ENCODE results near the gene RERE. TPM values are rescaled to one million over a fixed set of nuclear protein-coding genes. Genes with fewer than 3 reads are reported as not detected.

RERE gene
- total RNA-seq, 1 donor from 2014 or later: 115 TPM

GRCh38 chr1:8767006-8767405 is 50.4 kb downstream of the RERE start:
- ATAC-seq (no peak), DNase-seq (no peak)
- intact Hi-C loops (cut with micrococcal nuclease): no loop called here

GRCh38 chr1:8765198-8765597 is 52.2 kb downstream of the RERE start:
- ATAC-seq (no peak), DNase-seq (no peak)
- intact Hi-C loops (cut with micrococcal nuclease): no loop called here

GRCh38 chr1:8764293-8764937 is 53.0 kb downstream of the RERE start:
- ATAC-seq (no peak), DNase-seq (no peak)
- intact Hi-C loops (cut with micrococcal nuclease): no loop called here

- intact Hi-C loops (cut with micrococcal nuclease): no loop called here
- DNase-seq (no peak), ATAC-seq (peak; percentile 63)
These were observed 53.6 kb downstream of the RERE start for GRCh38 chr1:8763888-8764287.

GRCh38 chr1:8754993-8755392 is 62.4 kb downstream of the RERE start:
- intact Hi-C loops (cut with micrococcal nuclease): no loop called here
- DNase-seq (no peak), ATAC-seq (peak; percentile 44)

- intact Hi-C loops (cut with micrococcal nuclease): no loop called here
- DNase-seq (no peak), ATAC-seq (no peak)
These were observed 63.2 kb downstream of the RERE start for GRCh38 chr1:8754247-8754650.

GRCh38 chr1:8753736-8754135 is 63.7 kb downstream of the RERE start:
- intact Hi-C loops (cut with micrococcal nuclease): no loop called here
- ATAC-seq: no peak
- DNase-seq: no peak

- no peak for DNase-seq
- intact Hi-C loops (cut with micrococcal nuclease): no loop called here
- no peak for ATAC-seq
These were observed 64.3 kb downstream of the RERE start for GRCh38 chr1:8752921-8753713.

- intact Hi-C loops (cut with micrococcal nuclease): no loop called here
- DNase-seq (no peak), ATAC-seq (no peak)
These were observed 65.0 kb downstream of the RERE start for GRCh38 chr1:8752411-8752810.

- intact Hi-C loops (cut with micrococcal nuclease): no loop called here
- DNase-seq (no peak), ATAC-seq (no peak)
These were observed 65.5 kb downstream of the RERE start for GRCh38 chr1:8751984-8752383.

- DNase-seq (no peak), ATAC-seq (no peak)
- intact Hi-C loops (cut with micrococcal nuclease): no loop called here
These were observed 69.3 kb downstream of the RERE start for GRCh38 chr1:8747879-8748825.

GRCh38 chr1:8746554-8746953 is 70.9 kb downstream of the RERE start:
- no peak for DNase-seq
- intact Hi-C loops (cut with micrococcal nuclease): no loop called here
- ATAC-seq: no peak

- ATAC-seq (no peak), DNase-seq (no peak)
- intact Hi-C loops (cut with micrococcal nuclease): no loop called here
These were observed 71.6 kb downstream of the RERE start for GRCh38 chr1:8745749-8746390.

- intact Hi-C loops (cut with micrococcal nuclease): no loop called here
- ATAC-seq (no peak), DNase-seq (no peak)
These were observed 72.1 kb downstream of the RERE start for GRCh38 chr1:8745346-8745745.

GRCh38 chr1:8742022-8742924 is 75.2 kb downstream of the RERE start:
- intact Hi-C loops (cut with micrococcal nuclease): no loop called here
- no peak for DNase-seq
- ATAC-seq: no peak

GRCh38 chr1:8740034-8740449 is 77.4 kb downstream of the RERE start:
- intact Hi-C loops (cut with micrococcal nuclease): no loop called here
- no peak for ATAC-seq

GRCh38 chr1:8739377-8739776 is 78.1 kb downstream of the RERE start:
- intact Hi-C loops (cut with micrococcal nuclease): no loop called here

More at GRCh38 chr1:8740034-8740449, 77.4 kb downstream of the RERE start:
- DNase-seq: no peak

GRCh38 chr1:8736927-8737326 is 80.5 kb downstream of the RERE start:
- intact Hi-C loops (cut with micrococcal nuclease): no loop called here

More at GRCh38 chr1:8739377-8739776, 78.1 kb downstream of the RERE start:
- DNase-seq: no peak
- ATAC-seq: no peak

More at GRCh38 chr1:8736927-8737326, 80.5 kb downstream of the RERE start:
- no peak for DNase-seq
- ATAC-seq: no peak

Data from left ventricle myocardium superior (tissue), 1 donor.